Right atrium auricular region (tissue), 2 donors: ENCODE measurements around the gene ENPP1. TPM values are rescaled to one million over a fixed set of nuclear protein-coding genes. Genes with fewer than 3 reads are reported as not detected.

Source experiments
- DNase-seq: peaks from one replicate; pipeline ENCODE4 v3.0.0-alpha.2; 2019; ENCODE audit warnings: low spot score
- H3K27ac ChIP-seq, 2 donors: fragments of 200-600 bp; sonication (generic); 1 replicate in 1 of 2; 2 replicates in 1 of 2; pipeline ENCODE4 v1.5.1; 2016 to 2019
- H3K27me3 ChIP-seq, 2 donors: fragments of 200-600 bp; sonication (generic); one replicate each; pipeline versions ENCODE4 v1.5.1 to v1.6.0; 2017 to 2019
- H3K36me3 ChIP-seq: fragments of 200-600 bp; sonication (generic); one replicate; pipeline ENCODE4 v1.5.1; 2016
- H3K4me1 ChIP-seq, 2 donors: fragments of 200-600 bp; sonication (generic); one replicate each; pipeline versions ENCODE4 v1.5.1 to v1.6.0; 2017 to 2019
- H3K4me3 ChIP-seq, 2 donors: fragments of 200-600 bp; sonication (generic); 1 replicate in 1 of 2; 2 replicates in 1 of 2; pipeline ENCODE4 v1.5.1; 2017 to 2019; ENCODE audit warnings: mild to moderate bottlenecking in 1 of 2, moderate library complexity in 1 of 2
- H3K9me3 ChIP-seq, 2 donors: fragments of 200-600 bp; sonication (generic); one replicate each; pipeline ENCODE4 v1.5.1; 2019
- CTCF ChIP-seq, 2 donors: fragments of 200-600 bp; sonication (generic); IDR thresholded peaks; one replicate each; pipeline ENCODE4 v1.5.1; 2019; ENCODE audit warnings: antibody characterized with exemption in 2 of 2
- total RNA-seq, 2 donors: library from RNA; depleted of rRNA; stranded (reverse); fragments of >200 nt; gene quantifications; one replicate each; pipeline ENCODE4 v1.1.0, GENCODE V29; 2016

ENPP1 gene
- total RNA-seq, 2 donors from 2014 or later = 3.4 to 5.5 TPM

- DNase-seq = no peak
- no peak for TF ChIP-seq CTCF (IDR thresholded peaks at IDR 0.05)
- Histone ChIP-seq H3K27me3 (no peaks in the 10 kb centered on the region), H3K27ac (no peak overlapping the region), H3K4me1 (peaks cover 0 to 8% of the 10 kb centered on the region in 2 donors), H3K4me3 (no peak overlapping the region), H3K9me3 (no peaks in the 10 kb centered on the region), H3K36me3 (no peaks in the 10 kb centered on the region)
These were observed 29.7 kb upstream of the ENPP1 start for GRCh38 chr6:131778169-131778568.

GRCh38 chr6:131779304-131779703 lies 28.5 kb upstream of the ENPP1 start:
- H3K27ac ChIP-seq = no peak overlapping the region

GRCh38 chr6:131780600-131780999 lies 27.2 kb upstream of the ENPP1 start:
- Histone ChIP-seq H3K4me1 (no peaks in the 10 kb centered on the region), H3K9me3 (no peaks in the 10 kb centered on the region), H3K36me3 (no peaks in the 10 kb centered on the region), H3K27ac (no peak overlapping the region), H3K27me3 (no peaks in the 10 kb centered on the region), H3K4me3 (no peak overlapping the region)
- no peak for DNase-seq
- TF ChIP-seq CTCF (IDR thresholded peaks at IDR 0.05) = no peak

More at GRCh38 chr6:131779304-131779703, 28.5 kb upstream of the ENPP1 start:
- no peaks in the 10 kb centered on the region for H3K27me3 ChIP-seq
- H3K36me3 ChIP-seq = no peaks in the 10 kb centered on the region
- H3K9me3 ChIP-seq = no peaks in the 10 kb centered on the region
- no peak for DNase-seq
- no peak overlapping the region for H3K4me3 ChIP-seq
- no peaks in the 10 kb centered on the region for H3K4me1 ChIP-seq
- no peak for TF ChIP-seq CTCF (IDR thresholded peaks at IDR 0.05)

GRCh38 chr6:131781687-131782086 lies 26.1 kb upstream of the ENPP1 start:
- H3K27me3 ChIP-seq = no peaks in the 10 kb centered on the region
- no peak for TF ChIP-seq CTCF (IDR thresholded peaks at IDR 0.05)

GRCh38 chr6:131782764-131783163 lies 25.1 kb upstream of the ENPP1 start:
- Histone ChIP-seq H3K36me3 (no peaks in the 10 kb centered on the region), H3K27ac (no peak overlapping the region), H3K9me3 (no peaks in the 10 kb centered on the region), H3K4me3 (no peak overlapping the region), H3K4me1 (no peaks in the 10 kb centered on the region), H3K27me3 (no peaks in the 10 kb centered on the region)
- TF ChIP-seq CTCF (IDR thresholded peaks at IDR 0.05) = no peak
- no peak for DNase-seq

More at GRCh38 chr6:131781687-131782086, 26.1 kb upstream of the ENPP1 start:
- Histone ChIP-seq H3K4me1 (no peaks in the 10 kb centered on the region), H3K27ac (no peak overlapping the region), H3K9me3 (no peaks in the 10 kb centered on the region), H3K36me3 (no peaks in the 10 kb centered on the region), H3K4me3 (no peak overlapping the region)
- DNase-seq = no peak

GRCh38 chr6:131784561-131784960 lies 23.3 kb upstream of the ENPP1 start:
- H3K27me3 ChIP-seq = no peaks in the 10 kb centered on the region
- H3K27ac ChIP-seq = no peak overlapping the region
- no peak for DNase-seq

More at GRCh38 chr6:131784561-131784960, 23.3 kb upstream of the ENPP1 start:
- Histone ChIP-seq H3K36me3 (no peaks in the 10 kb centered on the region), H3K9me3 (no peaks in the 10 kb centered on the region), H3K4me1 (peaks cover 0 to 5% of the 10 kb centered on the region in 2 donors), H3K4me3 (no peak overlapping the region)
- TF ChIP-seq CTCF (IDR thresholded peaks at IDR 0.05) = no peak
